BJ (cell line): ENCODE results near the gene TMEM60. TPM values are rescaled to one million over a fixed set of nuclear protein-coding genes. Genes with fewer than 3 reads are reported as not detected.

Experiments
- CTCF ChIA-PET: fragments of 350-600 bp; formaldehyde crosslinking; extraction: SDS; loops from one replicate; lab custom pipeline; 2021; ENCODE audit warnings: antibody characterized with exemption, inconsistent platforms; lab: Yijun Ruan, JAX
- POLR2A ChIA-PET: fragments of 300-600 bp; sonication (Branson Sonifier 250); formaldehyde crosslinking; extraction: SDS; loops from one replicate; lab custom pipeline; 2021; ENCODE audit warnings: antibody characterized with exemption; lab: Charles Lee
- DNase-seq: peaks from one replicate; pipeline ENCODE4 v3.0.0-alpha.2; 2011; ENCODE audit warnings: low read depth
- H3K27me3 ChIP-seq: 2 replicates; pipeline ENCODE4 v1.6.0; 2011; ENCODE audit warnings: low read length; ENCODE audit not compliant: control insufficient read depth, insufficient read depth
- H3K36me3 ChIP-seq: 2 replicates; pipeline ENCODE4 v1.5.1; 2011; ENCODE audit warnings: low read length; ENCODE audit not compliant: control insufficient read depth, insufficient read depth
- H3K4me3 ChIP-seq: 2 replicates; pipeline ENCODE4 v1.5.1; 2011; ENCODE audit warnings: low read depth, mild to moderate bottlenecking, control low read depth, low read length
- CTCF ChIP-seq: IDR thresholded peaks from 2 replicates; pipeline ENCODE4 v1.5.1; 2011; ENCODE audit warnings: low read depth, mild to moderate bottlenecking, control low read depth, inconsistent platforms, low read length, moderate library complexity; ENCODE audit not compliant: insufficient read depth
- polyA minus RNA-seq: library from RNA; depleted of rRNA, polyadenylated mRNA; stranded (reverse); fragments of >200 nt; gene quantifications from 2 replicates; pipeline ENCODE4 v1.2.3, GENCODE V29; 2011; rRNA and poly(A)+ RNA removed
- polyA plus RNA-seq: library from polyadenylated mRNA; depleted of rRNA; stranded (reverse); fragments of >200 nt; gene quantifications from 2 replicates; pipeline ENCODE4 v1.2.3, GENCODE V29; 2011; rRNA removed

TMEM60 gene
- 17.9 and 31.4 TPM in 2 replicates for polyA plus RNA-seq
- 5.9 and 6.2 TPM in 2 replicates for polyA minus RNA-seq

GRCh38 chr7:77798394-77799077 is at the start of gene TMEM60, which contains the start of gene PHTF2:
Gene TMEM60, minus strand, starts transcription at chr7:77798434. Its CDS starts 4,061 bp downstream, at chr7:77794373.
Gene PHTF2, plus strand, starts transcription at chr7:77798773.
- TF ChIP-seq CTCF: peak; percentile 63
- Histone ChIP-seq H3K27me3 (no peaks in the 10 kb centered on the region), H3K36me3 (no peaks in the 10 kb centered on the region), H3K4me3 (peak within 1 kb of the TSS; percentile 94)
- peak; percentile 99 for DNase-seq
- POLR2A ChIA-PET: interaction anchor here (0.5 kb wide), 1 partner anchor 284 kb away, joined by 6 read pairs; no protein-coding TSS in a partner anchor
- CTCF ChIA-PET: interaction anchor here (0.6 to 1.5 kb wide), 9 partner anchors 12 to 147 kb away, joined by 3 to 5 read pairs (median 3); no protein-coding TSS in a partner anchor

- CTCF ChIA-PET: no interaction called here
- H3K27me3 ChIP-seq: no peaks in the 10 kb centered on the region
- POLR2A ChIA-PET: no interaction called here
- DNase-seq: no peak
- TF ChIP-seq CTCF: no peak
- no peak overlapping the region for H3K4me3 ChIP-seq
- H3K36me3 ChIP-seq: no peaks in the 10 kb centered on the region
These were observed 48.3 kb upstream of the TMEM60 start for GRCh38 chr7:77846317-77847092.

GRCh38 chr7:77843194-77843593 is 45.0 kb upstream of the TMEM60 start:
- Histone ChIP-seq H3K36me3 (no peaks in the 10 kb centered on the region), H3K27me3 (no peaks in the 10 kb centered on the region), H3K4me3 (no peak overlapping the region)
- DNase-seq: no peak
- no peak for TF ChIP-seq CTCF
- ChIA-PET POLR2A (no interaction called here), CTCF (interaction anchor here (0.6 kb wide), 1 partner anchor 92 kb away, joined by 3 read pairs; no protein-coding TSS in a partner anchor)

GRCh38 chr7:77839919-77840318 is 41.7 kb upstream of the TMEM60 start:
- no peaks in the 10 kb centered on the region for H3K36me3 ChIP-seq
- POLR2A ChIA-PET: no interaction called here
- no peak for TF ChIP-seq CTCF
- no peaks in the 10 kb centered on the region for H3K27me3 ChIP-seq
- CTCF ChIA-PET: interaction anchor here (0.7 kb wide), 1 partner anchor 11 kb away, joined by 3 read pairs; no protein-coding TSS in a partner anchor
- DNase-seq: no peak
- no peak overlapping the region for H3K4me3 ChIP-seq
